GM23338 (cell line): ENCODE results near the gene EFCC1. TPM values are rescaled to one million over a fixed set of nuclear protein-coding genes. Genes with fewer than 3 reads are reported as not detected.

Experiments
- polyA plus RNA-seq: library from polyadenylated mRNA; unstranded; fragments of >200 nt; fragmentation: Nextera tagmentation; extraction: Ambion mirVana; gene quantifications from 2 replicates; pipeline ENCODE4 v1.2.1, GENCODE V29; 2016
- total RNA-seq: library from RNA; depleted of rRNA; stranded (reverse); fragments of >200 nt; shearing (Covaris generic); gene quantifications from 2 replicates; pipeline ENCODE4 v1.2.3, GENCODE V29; 2014; rRNA removed

Gene EFCC1
- total and polyA plus RNA-seq, 2 experiments from 2014 or later = not detected

Other genes with a start within 250 kb of the EFCC1 start
- gene ACAD9, start 121.7 kb upstream of the EFCC1 start, total RNA-seq = 27.5 and 36.4 TPM in 2 replicates
- gene ACAD9, start 121.7 kb upstream of the EFCC1 start, polyA plus RNA-seq = 21.2 and 23.7 TPM in 2 replicates
- 1.6 and 2.1 TPM in 2 replicates for gene CFAP92, start 7.2 kb upstream of the EFCC1 start, total RNA-seq
- 1.7 and 2.3 TPM in 2 replicates for gene CFAP92, start 7.2 kb upstream of the EFCC1 start, polyA plus RNA-seq
- gene GP9, start 59.5 kb downstream of the EFCC1 start, total RNA-seq = not detected in 2 replicates
- gene GP9, start 59.5 kb downstream of the EFCC1 start, polyA plus RNA-seq = not detected in 2 replicates
- 32.5 and 37.0 TPM in 2 replicates for gene RAB43, start 120.5 kb downstream of the EFCC1 start, total RNA-seq
- gene RAB43, start 120.5 kb downstream of the EFCC1 start, polyA plus RNA-seq = 5.7 and 7.3 TPM in 2 replicates
- gene ISY1, start 159.8 kb downstream of the EFCC1 start, total RNA-seq = 10.0 and 11.3 TPM in 2 replicates
- 20.2 and 23.6 TPM in 2 replicates for gene ISY1, start 159.8 kb downstream of the EFCC1 start, polyA plus RNA-seq
- gene CNBP, start 182.6 kb downstream of the EFCC1 start, total RNA-seq = 341 and 348 TPM in 2 replicates
- 375 and 444 TPM in 2 replicates for gene CNBP, start 182.6 kb downstream of the EFCC1 start, polyA plus RNA-seq
- 91.7 and 106 TPM in 2 replicates for gene COPG1, start 248.3 kb downstream of the EFCC1 start, total RNA-seq
- gene COPG1, start 248.3 kb downstream of the EFCC1 start, polyA plus RNA-seq = 50.0 and 51.5 TPM in 2 replicates